ENCODE results near the gene EWSR1.

The EWSR1 gene

GRCh38 chr22:29319072-29319471 is 51.0 kb downstream of the EWSR1 start:
- H3K4me3 ChIP-seq (ENCODE audit: control insufficient read depth, low read depth, low read length) = no peak overlapping the region
- TF ChIP-seq, protein P1, sequence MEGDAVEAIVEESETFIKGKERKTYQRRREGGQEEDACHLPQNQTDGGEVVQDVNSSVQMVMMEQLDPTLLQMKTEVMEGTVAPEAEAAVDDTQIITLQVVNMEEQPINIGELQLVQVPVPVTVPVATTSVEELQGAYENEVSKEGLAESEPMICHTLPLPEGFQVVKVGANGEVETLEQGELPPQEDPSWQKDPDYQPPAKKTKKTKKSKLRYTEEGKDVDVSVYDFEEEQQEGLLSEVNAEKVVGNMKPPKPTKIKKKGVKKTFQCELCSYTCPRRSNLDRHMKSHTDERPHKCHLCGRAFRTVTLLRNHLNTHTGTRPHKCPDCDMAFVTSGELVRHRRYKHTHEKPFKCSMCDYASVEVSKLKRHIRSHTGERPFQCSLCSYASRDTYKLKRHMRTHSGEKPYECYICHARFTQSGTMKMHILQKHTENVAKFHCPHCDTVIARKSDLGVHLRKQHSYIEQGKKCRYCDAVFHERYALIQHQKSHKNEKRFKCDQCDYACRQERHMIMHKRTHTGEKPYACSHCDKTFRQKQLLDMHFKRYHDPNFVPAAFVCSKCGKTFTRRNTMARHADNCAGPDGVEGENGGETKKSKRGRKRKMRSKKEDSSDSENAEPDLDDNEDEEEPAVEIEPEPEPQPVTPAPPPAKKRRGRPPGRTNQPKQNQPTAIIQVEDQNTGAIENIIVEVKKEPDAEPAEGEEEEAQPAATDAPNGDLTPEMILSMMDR (IDR thresholded peaks at IDR 0.05; ENCODE audit: control insufficient read depth, insufficient read depth, low read depth, low read length, missing control alignments) = no peak
- DNase-seq (ENCODE audit: low read depth) = no peak

- DNase-seq (ENCODE audit: low read depth) = no peak
These were observed 52.5 kb downstream of the EWSR1 start for GRCh38 chr22:29320546-29320945.

DNA sequence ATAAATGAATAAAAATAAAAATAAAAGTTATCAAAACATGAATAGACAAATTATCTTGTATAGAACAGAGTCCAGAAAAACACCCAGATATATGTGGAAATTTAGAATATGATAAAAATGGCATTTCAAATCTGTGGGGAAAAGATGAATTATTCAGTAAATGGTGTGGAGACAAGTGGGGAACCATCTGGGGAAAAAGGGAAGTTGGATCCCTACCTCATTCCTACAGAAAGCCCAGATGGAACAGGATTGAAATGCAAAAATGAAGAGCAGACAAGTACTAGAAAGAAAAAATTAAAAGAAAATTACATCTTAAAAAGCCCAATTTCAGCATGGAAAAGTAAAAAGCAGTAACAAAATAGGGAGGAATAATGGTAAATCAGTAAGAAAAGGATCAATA is 55.6 kb downstream of the EWSR1 start:
- no peak overlapping the region for H3K4me3 ChIP-seq (ENCODE audit: control insufficient read depth, low read depth, low read length)
- TF ChIP-seq, protein P1 (IDR thresholded peaks at IDR 0.05; ENCODE audit: control insufficient read depth, insufficient read depth, low read depth, low read length, missing control alignments) = no peak
- no peak for DNase-seq (ENCODE audit: low read depth)

More at GRCh38 chr22:29320546-29320945, 52.5 kb downstream of the EWSR1 start:
- H3K4me3 ChIP-seq (ENCODE audit: control insufficient read depth, low read depth, low read length) = no peak overlapping the region
- TF ChIP-seq, protein P1 (IDR thresholded peaks at IDR 0.05; ENCODE audit: control insufficient read depth, insufficient read depth, low read depth, low read length, missing control alignments) = no peak

- DNase-seq (ENCODE audit: low read depth) = no peak
- TF ChIP-seq, protein P1 (IDR thresholded peaks at IDR 0.05; ENCODE audit: control insufficient read depth, insufficient read depth, low read depth, low read length, missing control alignments) = no peak
These were observed 57.3 kb downstream of the EWSR1 start for GRCh38 chr22:29325356-29325755.

GRCh38 chr22:29325785-29326315 is 57.8 kb downstream of the EWSR1 start:
- TF ChIP-seq, protein P1 (IDR thresholded peaks at IDR 0.05; ENCODE audit: control insufficient read depth, insufficient read depth, low read depth, low read length, missing control alignments) = no peak
- no peak for DNase-seq (ENCODE audit: low read depth)

More at GRCh38 chr22:29325356-29325755, 57.3 kb downstream of the EWSR1 start:
- H3K4me3 ChIP-seq (ENCODE audit: control insufficient read depth, low read depth, low read length) = no peak overlapping the region

GRCh38 chr22:29326481-29326880 is 58.4 kb downstream of the EWSR1 start:
- DNase-seq (ENCODE audit: low read depth) = no peak
- no peak overlapping the region for H3K4me3 ChIP-seq (ENCODE audit: control insufficient read depth, low read depth, low read length)
- TF ChIP-seq, protein P1 (IDR thresholded peaks at IDR 0.05; ENCODE audit: control insufficient read depth, insufficient read depth, low read depth, low read length, missing control alignments) = no peak

More at GRCh38 chr22:29325785-29326315, 57.8 kb downstream of the EWSR1 start:
- H3K4me3 ChIP-seq (ENCODE audit: control insufficient read depth, low read depth, low read length) = no peak overlapping the region
